ENCODE results near the gene CLDN9. TPM values are rescaled to one million over a fixed set of nuclear protein-coding genes. Genes with fewer than 3 reads are reported as not detected.
A peak's percentile ranks its signal among the peaks of the same experiment; 100 is the strongest.

The CLDN9 gene
- total and polyA plus RNA-seq, 9 of the 15 experiments (the other 6 are each of a cell fraction or from before 2014, with no cell fraction given): 0.12 to 0.44 (median 0.22) TPM; not detected in 4

DNA sequence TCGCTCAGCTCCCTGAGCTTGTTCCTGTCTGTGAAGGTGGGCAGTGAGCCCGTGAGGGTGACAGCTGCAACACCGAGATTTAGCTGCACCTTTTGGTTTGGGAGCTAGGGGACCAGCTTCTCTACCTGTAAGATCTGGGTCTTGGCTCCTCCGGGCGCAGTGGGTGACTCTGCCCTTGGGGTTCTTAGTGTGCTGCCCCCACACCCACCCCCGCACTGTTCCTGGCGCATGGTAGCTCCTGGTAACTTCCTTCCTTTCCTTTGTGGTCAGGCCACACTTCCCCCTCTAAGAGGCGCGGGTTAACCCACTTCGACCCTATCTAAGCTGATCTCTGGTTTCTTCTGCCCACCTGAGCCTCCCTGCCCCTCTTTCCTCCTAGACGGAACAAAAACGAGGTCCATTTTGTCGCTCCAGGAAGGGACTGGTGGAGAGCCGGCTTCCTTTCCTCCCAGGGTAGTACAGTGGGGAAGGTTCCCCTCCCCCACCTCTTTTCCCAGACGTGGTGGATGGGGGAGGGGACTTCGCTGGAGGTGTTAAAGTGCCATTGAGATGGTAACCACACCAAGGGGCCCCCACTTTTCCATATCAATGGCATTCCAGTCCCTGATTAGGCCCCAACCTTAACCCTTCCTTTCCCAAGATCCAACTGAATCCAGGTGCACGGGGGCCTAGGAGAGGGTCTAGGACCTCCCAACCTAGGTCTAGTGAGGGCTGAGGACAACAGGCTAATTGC is 4.6 kb upstream of the CLDN9 start (continued):
- TF ChIP-seq, protein P1, sequence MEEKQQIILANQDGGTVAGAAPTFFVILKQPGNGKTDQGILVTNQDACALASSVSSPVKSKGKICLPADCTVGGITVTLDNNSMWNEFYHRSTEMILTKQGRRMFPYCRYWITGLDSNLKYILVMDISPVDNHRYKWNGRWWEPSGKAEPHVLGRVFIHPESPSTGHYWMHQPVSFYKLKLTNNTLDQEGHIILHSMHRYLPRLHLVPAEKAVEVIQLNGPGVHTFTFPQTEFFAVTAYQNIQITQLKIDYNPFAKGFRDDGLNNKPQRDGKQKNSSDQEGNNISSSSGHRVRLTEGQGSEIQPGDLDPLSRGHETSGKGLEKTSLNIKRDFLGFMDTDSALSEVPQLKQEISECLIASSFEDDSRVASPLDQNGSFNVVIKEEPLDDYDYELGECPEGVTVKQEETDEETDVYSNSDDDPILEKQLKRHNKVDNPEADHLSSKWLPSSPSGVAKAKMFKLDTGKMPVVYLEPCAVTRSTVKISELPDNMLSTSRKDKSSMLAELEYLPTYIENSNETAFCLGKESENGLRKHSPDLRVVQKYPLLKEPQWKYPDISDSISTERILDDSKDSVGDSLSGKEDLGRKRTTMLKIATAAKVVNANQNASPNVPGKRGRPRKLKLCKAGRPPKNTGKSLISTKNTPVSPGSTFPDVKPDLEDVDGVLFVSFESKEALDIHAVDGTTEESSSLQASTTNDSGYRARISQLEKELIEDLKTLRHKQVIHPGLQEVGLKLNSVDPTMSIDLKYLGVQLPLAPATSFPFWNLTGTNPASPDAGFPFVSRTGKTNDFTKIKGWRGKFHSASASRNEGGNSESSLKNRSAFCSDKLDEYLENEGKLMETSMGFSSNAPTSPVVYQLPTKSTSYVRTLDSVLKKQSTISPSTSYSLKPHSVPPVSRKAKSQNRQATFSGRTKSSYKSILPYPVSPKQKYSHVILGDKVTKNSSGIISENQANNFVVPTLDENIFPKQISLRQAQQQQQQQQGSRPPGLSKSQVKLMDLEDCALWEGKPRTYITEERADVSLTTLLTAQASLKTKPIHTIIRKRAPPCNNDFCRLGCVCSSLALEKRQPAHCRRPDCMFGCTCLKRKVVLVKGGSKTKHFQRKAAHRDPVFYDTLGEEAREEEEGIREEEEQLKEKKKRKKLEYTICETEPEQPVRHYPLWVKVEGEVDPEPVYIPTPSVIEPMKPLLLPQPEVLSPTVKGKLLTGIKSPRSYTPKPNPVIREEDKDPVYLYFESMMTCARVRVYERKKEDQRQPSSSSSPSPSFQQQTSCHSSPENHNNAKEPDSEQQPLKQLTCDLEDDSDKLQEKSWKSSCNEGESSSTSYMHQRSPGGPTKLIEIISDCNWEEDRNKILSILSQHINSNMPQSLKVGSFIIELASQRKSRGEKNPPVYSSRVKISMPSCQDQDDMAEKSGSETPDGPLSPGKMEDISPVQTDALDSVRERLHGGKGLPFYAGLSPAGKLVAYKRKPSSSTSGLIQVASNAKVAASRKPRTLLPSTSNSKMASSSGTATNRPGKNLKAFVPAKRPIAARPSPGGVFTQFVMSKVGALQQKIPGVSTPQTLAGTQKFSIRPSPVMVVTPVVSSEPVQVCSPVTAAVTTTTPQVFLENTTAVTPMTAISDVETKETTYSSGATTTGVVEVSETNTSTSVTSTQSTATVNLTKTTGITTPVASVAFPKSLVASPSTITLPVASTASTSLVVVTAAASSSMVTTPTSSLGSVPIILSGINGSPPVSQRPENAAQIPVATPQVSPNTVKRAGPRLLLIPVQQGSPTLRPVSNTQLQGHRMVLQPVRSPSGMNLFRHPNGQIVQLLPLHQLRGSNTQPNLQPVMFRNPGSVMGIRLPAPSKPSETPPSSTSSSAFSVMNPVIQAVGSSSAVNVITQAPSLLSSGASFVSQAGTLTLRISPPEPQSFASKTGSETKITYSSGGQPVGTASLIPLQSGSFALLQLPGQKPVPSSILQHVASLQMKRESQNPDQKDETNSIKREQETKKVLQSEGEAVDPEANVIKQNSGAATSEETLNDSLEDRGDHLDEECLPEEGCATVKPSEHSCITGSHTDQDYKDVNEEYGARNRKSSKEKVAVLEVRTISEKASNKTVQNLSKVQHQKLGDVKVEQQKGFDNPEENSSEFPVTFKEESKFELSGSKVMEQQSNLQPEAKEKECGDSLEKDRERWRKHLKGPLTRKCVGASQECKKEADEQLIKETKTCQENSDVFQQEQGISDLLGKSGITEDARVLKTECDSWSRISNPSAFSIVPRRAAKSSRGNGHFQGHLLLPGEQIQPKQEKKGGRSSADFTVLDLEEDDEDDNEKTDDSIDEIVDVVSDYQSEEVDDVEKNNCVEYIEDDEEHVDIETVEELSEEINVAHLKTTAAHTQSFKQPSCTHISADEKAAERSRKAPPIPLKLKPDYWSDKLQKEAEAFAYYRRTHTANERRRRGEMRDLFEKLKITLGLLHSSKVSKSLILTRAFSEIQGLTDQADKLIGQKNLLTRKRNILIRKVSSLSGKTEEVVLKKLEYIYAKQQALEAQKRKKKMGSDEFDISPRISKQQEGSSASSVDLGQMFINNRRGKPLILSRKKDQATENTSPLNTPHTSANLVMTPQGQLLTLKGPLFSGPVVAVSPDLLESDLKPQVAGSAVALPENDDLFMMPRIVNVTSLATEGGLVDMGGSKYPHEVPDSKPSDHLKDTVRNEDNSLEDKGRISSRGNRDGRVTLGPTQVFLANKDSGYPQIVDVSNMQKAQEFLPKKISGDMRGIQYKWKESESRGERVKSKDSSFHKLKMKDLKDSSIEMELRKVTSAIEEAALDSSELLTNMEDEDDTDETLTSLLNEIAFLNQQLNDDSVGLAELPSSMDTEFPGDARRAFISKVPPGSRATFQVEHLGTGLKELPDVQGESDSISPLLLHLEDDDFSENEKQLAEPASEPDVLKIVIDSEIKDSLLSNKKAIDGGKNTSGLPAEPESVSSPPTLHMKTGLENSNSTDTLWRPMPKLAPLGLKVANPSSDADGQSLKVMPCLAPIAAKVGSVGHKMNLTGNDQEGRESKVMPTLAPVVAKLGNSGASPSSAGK (IDR thresholded peaks at IDR 0.05): no peak
- TF ChIP-seq KDM5B (IDR thresholded peaks at IDR 0.05; ENCODE audit: insufficient replicate concordance, low read depth, low read length) (no peak), DACH1 (IDR thresholded peaks at IDR 0.05; ENCODE audit: partially characterized antibody) (no peak), ZNF695 (CRISPR knock-in tag; IDR thresholded peaks at IDR 0.05) (no peak), RAD51 (IDR thresholded peaks at IDR 0.05; ENCODE audit: borderline replicate concordance, low read depth) (no peak), NCOA2 (IDR thresholded peaks at IDR 0.05; ENCODE audit: partially characterized antibody in 2 of 2) (no peak), POLR2H (tag; IDR thresholded peaks at IDR 0.05; ENCODE audit: low read depth) (no peak), NFE2 (IDR thresholded peaks at IDR 0.05; ENCODE audit: low read depth) (no peak), ZNF146 (CRISPR knock-in tag; IDR thresholded peaks at IDR 0.05; ENCODE audit: unreplicated experiment) (no peak), GATA2 (CRISPR knock-in tag; IDR thresholded peaks at IDR 0.05) (peak; percentile 32)
- TF ChIP-seq, protein P2, sequence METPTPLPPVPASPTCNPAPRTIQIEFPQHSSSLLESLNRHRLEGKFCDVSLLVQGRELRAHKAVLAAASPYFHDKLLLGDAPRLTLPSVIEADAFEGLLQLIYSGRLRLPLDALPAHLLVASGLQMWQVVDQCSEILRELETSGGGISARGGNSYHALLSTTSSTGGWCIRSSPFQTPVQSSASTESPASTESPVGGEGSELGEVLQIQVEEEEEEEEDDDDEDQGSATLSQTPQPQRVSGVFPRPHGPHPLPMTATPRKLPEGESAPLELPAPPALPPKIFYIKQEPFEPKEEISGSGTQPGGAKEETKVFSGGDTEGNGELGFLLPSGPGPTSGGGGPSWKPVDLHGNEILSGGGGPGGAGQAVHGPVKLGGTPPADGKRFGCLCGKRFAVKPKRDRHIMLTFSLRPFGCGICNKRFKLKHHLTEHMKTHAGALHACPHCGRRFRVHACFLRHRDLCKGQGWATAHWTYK (CRISPR knock-in tag; IDR thresholded peaks at IDR 0.05): peak; percentile 22; the same call in 1 of the 2 replicates
